HG02642 (cell line): ENCODE measurements around the gene DMAC1.
A peak's percentile ranks its signal among the peaks of the same experiment; 100 is the strongest.

Source experiments
- ATAC-seq: cut with Tn5 transposase; IDR thresholded peaks from one replicate; pipeline ENCODE4 v1.9.1; 2021; ENCODE audit warnings: mild to moderate bottlenecking; ENCODE audit not compliant: unreplicated experiment, poor library complexity

Gene DMAC1, protein sequence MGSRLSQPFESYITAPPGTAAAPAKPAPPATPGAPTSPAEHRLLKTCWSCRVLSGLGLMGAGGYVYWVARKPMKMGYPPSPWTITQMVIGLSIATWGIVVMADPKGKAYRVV

DNA sequence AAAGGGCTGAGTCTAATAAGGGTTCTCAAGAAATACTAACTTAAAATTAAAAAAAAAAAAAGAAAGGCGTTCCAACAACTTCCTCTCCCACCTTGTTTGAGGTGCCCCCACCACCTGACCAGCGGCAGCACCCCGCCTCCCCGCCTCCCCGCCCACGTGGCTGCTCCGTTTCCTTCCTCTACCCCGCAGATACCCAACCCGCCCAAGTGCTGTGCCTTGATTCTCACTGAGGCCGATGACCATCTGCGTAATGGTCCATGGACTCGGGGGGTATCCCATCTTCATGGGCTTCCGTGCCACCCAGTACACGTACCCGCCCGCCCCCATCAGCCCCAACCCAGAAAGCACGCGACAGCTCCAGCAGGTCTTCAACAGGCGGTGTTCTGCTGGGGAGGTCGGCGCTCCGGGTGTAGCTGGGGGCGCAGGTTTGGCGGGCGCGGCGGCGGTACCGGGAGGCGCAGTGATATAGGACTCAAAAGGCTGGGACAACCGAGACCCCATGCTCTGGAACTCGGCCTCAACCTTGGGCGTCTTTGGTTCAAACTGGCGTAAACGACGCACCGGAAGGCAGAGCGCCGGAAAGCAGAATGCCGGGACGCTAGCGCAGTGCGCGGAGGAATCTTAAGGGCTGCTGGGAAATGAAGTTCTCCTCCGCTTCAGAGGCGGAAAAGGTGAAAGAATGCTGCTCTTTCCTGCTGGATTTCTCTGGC lies at the start of gene DMAC1:
Gene DMAC1, minus strand, starts transcription at position 545 of the 710 bp plus-strand sequence. Its CDS starts 44 bp downstream, at position 501.
- ATAC-seq, result peak; percentile 96

DNA sequence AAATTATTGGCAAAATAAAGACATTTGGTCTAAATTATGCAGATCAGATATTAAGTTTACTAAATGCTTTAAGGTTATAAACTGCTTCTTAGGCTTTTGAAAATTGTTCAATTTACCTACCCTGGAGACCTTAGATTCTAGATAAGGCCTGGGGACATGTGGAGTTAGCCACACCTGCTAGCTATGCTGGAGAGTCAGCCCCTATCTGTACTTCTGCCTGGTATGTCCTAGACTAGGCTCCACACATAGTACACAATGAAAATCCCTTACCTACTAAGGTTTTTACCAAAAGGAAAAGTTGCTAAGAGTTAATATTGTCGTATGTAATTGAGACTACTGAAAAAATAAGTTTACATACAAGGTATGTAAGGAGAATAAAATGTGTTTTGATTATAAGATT lies 49.8 kb upstream of the DMAC1 start:
- ATAC-seq, result no peak

DNA sequence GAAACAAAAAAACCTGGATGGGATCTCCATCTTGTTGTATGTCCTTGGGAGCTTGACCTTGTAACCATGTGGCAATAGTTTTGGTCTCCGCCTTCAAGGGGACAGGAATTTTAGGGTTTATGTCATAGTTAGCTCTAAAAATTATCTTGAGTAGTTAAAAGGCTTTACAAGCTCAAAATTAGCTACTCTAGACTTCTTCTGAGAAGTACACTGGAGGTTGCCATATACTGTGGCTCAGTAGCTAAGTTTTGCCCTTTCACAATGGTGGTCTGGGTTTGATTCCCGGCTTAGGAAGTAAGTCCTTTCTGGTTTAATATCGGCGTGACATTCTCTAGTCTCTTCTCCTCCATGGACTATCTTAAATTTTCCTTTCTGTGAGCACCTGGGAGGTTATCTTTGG lies 48.9 kb upstream of the DMAC1 start:
- no peak for ATAC-seq

DNA sequence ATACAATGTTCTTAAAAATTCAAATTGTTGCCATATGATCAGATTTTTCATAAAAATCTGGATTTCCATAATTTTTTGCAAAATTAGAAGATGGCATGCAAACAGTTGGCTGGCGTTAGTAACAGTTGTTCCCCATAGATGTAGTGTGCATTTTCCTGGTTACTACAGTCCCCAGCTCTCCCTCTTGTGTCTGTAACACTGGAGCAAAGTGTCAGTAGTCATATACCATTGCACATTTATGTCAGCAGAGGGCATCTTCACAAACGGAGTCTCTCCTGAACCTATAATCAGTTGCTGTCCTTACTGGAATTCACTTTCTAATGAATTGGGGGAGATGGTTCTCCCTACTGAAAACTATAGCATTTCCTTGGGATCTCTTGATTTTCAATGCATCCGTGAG lies 44.7 kb upstream of the DMAC1 start:
- peak; percentile 67 for ATAC-seq

DNA sequence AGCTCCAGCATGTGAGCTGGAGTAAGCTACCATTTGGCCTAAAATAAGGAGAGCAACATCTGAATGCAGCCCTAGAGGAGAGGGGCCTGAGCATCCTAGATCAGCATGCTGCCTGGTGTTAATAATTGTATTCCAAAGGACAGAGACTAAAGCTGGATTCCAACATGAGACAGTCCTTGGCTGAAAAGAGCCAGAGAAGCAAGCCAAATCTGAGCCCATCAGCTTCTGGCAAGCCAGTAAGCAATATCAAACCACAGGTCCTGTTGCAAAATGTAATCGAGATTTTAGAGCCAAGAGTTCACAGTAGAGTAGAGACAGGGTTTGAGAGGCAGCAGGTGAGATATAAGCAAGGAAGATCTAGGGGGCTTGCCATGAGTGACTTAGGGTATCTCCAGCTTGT lies 42.3 kb upstream of the DMAC1 start:
- no peak for ATAC-seq

DNA sequence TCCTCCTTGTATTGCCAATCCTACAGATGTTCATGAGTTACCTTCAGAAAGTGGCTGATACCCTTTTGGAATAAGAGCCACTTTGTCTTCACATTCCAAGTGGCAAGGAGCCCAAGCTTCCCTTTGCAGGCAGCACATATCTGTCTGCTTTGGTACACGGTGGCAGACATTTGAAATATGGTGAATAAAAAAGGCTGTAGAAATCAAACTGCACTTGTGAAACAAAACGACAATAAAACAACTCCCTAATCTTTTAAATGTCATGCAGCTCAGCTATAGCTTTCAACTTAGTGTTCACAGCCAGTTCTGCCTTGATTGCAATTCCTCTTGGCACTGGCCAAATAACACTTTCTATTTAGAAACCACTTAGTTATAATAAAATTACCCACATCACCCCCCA lies 35.0 kb upstream of the DMAC1 start:
- ATAC-seq, result no peak

DNA sequence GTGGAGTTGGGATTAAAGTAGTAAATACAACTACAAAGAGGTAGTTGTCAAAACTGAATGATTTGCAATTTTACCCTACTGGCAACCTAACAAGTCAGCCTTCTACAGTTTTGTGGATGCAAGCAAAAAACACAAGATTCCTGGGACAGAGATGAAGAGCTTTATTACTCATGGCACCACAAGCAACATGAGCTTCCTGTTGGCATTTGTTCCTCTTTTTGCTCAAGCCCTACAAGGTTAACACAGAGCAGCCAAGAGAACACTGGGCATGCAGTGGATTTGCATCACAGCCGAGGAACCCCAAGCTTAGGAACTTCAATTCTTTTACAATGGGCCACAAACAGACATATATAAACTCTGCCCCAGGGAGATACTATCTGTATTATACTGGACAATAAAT lies 28.8 kb upstream of the DMAC1 start:
- no peak for ATAC-seq

DNA sequence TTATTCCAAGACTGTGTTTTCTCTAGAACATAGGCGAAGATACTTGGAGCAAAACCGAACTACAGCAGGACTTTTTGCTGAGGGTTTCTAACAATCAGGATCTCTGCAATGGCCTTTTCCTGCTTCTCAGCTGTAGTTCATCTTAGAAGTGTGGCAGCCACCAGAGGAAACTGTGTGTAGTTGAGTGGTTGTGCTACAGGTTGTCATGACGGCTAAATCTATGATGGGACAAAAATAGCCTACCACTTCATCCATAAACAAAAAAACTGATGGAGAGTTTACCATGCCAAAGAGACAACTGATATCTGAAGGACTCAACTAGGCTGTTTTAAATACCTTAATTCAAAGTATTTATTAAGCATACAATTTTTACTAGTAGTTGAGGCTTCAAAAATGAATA lies 28.2 kb upstream of the DMAC1 start:
- no peak for ATAC-seq

DNA sequence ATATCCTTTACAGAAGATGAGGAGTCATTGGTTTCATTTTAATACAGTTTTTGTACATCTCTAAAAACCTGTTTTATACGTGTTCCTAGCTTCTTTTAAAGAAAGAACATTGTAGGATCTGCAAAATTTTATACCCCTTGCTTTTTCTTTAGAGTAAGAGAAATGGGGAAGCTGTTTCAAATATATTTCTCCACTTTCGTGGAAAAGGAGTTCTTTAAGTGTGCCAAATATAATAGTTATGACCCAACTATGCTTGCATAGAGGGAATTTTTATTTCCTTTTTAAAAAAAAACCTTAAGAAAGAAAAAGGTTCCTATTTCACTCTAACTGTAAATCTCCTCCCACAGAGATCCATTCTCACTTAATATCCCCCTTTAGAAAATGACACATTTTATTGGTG lies 27.5 kb upstream of the DMAC1 start:
- ATAC-seq, result no peak

DNA sequence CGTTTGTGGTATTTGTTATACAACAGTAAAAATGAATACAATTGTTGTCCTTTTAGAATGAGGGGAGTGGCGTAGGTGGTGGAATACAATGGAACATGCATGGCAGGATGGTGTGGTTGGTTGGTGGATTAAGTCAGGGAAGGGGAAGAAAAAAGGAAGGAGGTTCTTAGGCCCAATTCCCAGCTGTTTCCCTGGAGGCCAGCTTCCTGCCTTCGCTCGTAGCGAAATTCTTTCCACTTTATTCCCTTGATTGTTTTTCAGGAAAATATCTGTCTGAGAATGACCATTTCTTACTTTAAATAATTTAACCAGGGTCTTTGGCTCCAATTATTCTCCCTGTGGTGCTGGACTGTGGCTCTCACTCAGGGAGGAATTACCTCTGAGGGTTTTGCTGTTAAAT lies 24.1 kb upstream of the DMAC1 start:
- ATAC-seq, result no peak

DNA sequence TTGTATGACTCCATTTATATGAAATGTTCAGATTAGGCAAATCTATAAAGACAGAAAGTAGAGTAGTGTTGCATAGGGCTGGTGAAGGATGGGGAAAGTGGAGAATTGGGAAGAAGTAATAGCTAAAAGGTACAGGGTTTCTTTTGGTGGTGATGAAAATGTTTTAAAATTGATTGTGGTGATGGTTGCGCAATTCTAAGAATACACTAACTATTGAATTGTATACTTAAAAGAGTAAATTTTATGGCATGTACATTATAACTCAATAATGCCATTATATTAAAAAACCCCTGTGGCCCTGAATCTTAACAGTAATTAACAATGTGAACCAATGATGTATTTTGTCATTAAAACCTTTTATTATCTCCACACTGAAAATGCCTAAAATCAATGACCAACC lies 20.4 kb upstream of the DMAC1 start:
- ATAC-seq, result no peak

DNA sequence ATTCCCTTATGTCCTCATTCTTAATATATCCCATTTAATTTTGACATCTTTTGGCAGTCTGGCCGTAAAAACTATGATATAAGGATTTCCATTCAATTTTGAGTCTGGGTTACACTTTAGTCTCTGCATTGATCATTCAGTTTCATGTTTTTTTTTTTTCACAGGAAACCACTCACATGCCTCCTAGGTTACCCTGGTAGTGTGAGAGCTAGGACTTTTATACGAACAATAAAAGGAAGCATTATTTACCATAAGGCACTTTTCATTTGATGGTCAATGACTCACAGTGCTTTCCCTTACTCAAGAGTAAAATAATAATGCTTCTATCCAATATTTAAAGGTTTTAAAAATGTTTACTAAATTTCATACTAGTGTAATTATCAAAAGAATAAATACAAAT lies 16.4 kb upstream of the DMAC1 start:
- ATAC-seq, result no peak

DNA sequence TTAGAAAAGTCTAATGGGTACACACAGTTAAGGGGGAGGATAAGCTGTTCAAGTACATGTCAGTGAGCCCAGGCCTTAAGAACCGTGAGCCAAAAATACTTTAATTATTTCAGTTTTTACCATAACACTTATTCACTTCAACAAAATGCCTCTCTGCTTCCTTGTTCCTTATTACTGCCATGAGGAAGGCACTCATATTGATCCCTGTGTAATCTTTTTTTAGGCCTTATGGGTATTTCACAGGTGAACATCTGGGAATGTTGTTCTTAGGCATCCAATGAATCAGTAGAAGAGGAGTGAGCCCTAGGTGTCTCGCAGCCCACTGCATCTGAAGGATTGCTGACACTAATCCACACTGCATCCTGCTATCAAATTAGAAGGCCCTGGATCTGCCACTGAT lies 13.5 kb upstream of the DMAC1 start:
- no peak for ATAC-seq

DNA sequence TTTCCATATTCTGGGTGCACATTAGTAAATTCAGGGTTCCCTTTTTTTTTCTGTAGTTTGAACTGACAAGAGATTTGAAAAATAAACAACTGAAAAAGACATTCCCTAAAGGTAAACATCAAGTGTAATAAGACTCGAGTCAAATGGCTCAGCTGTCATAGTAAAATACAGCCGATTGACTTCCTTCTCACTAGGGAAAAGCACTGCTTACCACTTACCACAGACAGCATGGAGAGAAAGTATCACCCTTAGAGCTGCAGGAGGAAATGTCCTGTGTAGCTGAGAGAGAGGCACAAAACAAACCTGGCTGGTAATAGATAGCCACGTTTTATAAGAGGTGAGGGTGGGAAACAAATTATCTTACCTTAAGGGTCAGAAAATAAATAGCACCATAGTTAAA lies 12.1 kb upstream of the DMAC1 start:
- ATAC-seq, result no peak

DNA sequence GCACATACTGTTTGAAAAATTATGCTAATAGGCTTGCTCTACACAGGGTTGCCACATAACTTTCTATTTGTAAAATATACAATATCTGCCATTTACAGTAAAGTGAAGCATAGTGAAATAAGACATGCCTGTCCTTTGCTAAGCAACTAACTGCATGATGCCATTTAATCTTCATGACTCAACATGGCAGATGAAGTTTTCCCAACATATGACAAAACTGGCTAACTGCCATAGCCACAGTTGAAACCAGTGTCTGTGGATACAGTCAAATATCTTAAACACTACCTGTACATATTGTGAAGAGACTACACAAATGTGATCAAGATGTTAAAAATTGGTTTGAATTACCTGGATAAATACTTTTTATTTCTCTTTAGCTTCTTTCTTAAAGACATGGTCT lies 3.1 kb upstream of the DMAC1 start:
- no peak for ATAC-seq

DNA sequence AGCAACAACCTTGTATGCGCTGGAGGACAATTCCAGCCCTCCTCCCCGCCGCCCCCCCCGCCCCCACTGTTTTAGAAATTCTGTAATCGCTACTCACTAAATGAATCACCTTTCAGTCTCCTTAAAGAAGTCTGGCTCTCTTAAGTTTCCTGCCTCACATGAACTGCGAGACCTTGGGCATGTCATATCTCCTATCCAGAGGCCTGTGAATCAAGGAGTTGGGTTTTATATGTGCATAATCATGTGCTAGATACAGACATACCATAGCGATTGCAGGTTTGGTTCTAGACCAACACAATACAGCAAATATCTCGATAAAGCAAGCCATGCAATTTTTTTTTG lies 337 bp upstream of the DMAC1 start:
- peak; percentile 7 for ATAC-seq

DNA sequence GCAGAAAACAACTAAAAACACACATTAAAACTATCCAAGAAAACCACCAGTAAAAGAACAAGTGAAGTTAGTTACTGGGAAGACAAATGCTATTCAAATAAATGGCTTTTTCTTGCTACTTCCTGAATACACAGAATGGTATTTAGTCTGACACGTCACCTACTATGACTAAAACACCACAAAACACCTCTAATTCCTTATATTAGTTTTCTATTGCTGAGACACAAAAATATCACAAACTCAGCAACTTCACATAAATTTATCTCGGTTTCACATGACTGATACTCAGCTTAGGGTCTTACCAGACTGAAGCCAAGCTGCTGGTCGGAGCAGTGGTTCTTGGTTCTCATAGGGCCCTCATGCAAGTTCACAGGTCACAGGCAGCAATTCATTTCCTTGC lies 5.4 kb downstream of the DMAC1 start:
- ATAC-seq, result no peak

DNA sequence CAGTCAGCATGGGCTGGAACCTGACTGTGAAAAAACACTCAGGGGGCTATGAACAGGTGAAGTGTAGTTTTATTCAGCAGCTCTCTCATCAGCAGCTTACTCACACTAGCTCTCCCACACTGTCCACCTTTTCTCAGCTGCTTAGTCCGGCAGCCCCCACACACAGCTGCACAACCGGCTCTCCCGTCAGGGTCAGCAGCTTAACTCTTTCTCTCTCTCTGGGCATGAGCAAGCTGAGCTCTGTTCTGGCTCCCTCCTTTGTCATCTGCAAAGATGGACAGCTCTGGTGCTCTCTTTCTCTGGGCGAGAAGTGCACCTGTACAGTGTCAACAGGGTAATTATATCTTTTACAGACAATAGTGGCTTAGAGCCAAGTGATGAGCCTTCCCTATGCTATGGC lies 8.2 kb downstream of the DMAC1 start:
- no peak for ATAC-seq

DNA sequence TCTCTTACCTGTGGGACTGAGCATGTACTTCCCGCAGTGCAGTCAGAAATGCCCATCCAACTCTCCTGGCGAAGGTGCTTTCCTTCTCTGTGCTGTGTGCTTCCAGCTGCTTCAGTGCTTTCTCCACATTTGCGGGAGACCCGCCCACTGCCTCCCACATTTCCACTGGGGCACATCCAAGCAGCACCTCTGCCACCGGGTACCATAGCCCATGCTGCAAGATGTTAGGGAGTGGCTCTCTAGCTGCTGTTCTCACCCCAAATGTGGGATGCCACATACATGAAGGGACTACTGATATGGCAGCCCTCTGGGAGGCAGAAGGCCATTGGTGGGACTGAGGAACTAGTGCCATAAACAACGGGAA lies 8.8 kb downstream of the DMAC1 start:
- no peak for ATAC-seq

DNA sequence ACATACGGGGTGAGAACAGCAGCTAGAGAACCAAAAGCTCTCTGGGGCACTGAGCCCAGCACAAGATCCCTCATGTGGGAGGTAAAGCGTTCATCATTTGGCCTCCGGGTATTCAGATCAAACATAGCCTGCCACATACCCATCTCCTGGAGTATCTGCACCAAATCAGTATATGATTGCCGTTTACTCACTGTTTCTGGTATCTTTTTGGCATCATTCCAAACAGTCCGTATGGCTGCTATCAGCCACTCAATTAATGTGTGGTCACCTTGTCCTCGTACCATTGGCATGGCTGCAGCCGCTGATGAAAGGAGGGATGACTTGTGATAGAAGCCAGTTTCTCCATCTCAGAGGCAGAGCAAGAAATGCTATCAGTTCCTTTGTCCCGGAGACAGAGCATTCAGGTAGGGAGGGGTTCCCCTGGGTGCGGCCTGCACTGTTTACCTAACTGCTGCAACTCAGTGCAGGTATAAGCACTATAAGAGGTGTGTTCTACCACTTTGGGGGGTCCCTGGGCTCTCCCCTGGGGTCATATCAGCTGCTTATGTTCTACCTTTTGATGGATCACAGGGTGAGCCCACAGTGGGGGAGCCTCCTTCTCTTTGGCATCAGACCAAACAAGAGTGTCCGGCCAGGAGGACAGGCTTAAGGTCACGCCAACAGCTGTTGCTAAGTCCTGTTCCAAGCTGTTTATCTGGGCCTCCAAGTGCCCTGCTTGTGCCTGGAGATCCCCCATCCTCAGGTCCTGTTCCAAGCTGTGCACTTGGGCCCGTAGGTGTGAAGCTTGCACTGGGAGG lies 9.4 kb downstream of the DMAC1 start:
- ATAC-seq, result no peak

DNA sequence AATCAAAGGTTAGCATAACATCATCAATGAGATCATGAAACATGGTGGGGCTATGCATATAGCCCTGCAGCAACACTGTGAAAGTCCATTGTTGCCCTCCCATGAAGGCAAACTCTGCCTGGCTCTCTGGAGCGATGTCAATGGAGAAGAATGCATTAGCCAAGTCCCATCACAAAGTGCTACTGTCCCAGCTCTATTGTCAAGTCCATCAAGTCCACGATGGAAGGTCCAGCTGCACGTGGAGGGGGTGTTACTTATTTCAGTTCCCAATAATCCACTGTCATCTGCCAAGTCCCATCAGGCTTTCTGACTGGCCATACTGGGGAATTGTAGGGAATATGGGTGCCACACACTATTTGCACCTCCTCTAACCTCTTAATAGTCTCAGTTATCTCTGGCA lies 10.8 kb downstream of the DMAC1 start:
- ATAC-seq, result no peak

DNA sequence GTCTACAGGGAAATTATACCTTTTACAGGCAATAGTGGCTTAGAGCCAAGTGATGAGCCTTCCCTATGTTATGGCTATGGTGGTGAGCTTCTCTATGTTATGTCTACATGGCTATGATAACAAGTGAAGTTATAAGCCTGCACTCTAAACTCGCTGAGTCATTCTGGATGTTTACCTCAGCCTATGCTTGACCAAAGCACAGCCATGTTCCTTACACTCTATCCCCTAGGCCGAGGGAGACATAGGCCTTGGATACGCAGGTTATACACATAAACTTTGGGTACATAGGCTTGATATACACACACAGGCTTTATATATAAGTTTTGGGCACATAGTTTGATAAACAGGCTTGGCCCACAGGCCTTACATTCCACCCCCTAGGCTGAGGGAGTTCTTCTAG lies 13.8 kb downstream of the DMAC1 start:
- no peak for ATAC-seq
